GM18499 (cell line): Measurements from ENCODE around the gene URM1.
"Not testable (repeated sequence)": the region's sequence is repeated elsewhere in the genome, so short reads cannot be mapped to it uniquely, and the experiment has no call there.

Source experiments
- ATAC-seq: cut with Tn5 transposase; IDR thresholded peaks from one replicate; pipeline ENCODE4 v1.9.1; 2021; ENCODE audit warnings: moderate number of reproducible peaks; ENCODE audit not compliant: insufficient read depth, unreplicated experiment

The URM1 gene

GRCh38 chr9:128405077-128405779 is 34.1 kb downstream of the URM1 start:
- ATAC-seq = no peak

GRCh38 chr9:128405780-128406171 is 34.6 kb downstream of the URM1 start:
- ATAC-seq = no peak

- no peak for ATAC-seq
Observed at GRCh38 chr9:128406848-128407391, 35.7 kb downstream of the URM1 start.

- no peak for ATAC-seq
Observed at GRCh38 chr9:128408963-128409431, 37.8 kb downstream of the URM1 start.

GRCh38 chr9:128409450-128409849 is 38.3 kb downstream of the URM1 start:
- ATAC-seq = no peak

GRCh38 chr9:128409978-128410377 is 38.8 kb downstream of the URM1 start:
- no peak for ATAC-seq

- no peak for ATAC-seq
Observed at GRCh38 chr9:128411364-128412119, 40.4 kb downstream of the URM1 start.

- no peak for ATAC-seq
Observed at GRCh38 chr9:128412120-128412790, 41.1 kb downstream of the URM1 start.

- ATAC-seq = not testable (repeated sequence)
Observed at GRCh38 chr9:128413728-128414127, 42.6 kb downstream of the URM1 start.

- ATAC-seq = no peak
Observed at GRCh38 chr9:128414461-128414860, 43.3 kb downstream of the URM1 start.

GRCh38 chr9:128415281-128415680 is 44.1 kb downstream of the URM1 start:
- ATAC-seq = no peak

GRCh38 chr9:128416014-128416413 is 44.8 kb downstream of the URM1 start:
- no peak for ATAC-seq

- ATAC-seq = no peak
Observed at GRCh38 chr9:128416432-128417019, 45.4 kb downstream of the URM1 start.

GRCh38 chr9:128419061-128419925 is 48.1 kb downstream of the URM1 start:
- ATAC-seq = no peak

- no peak for ATAC-seq
Observed at GRCh38 chr9:128420060-128420650, 49.0 kb downstream of the URM1 start.

- no peak for ATAC-seq
Observed at GRCh38 chr9:128420651-128421481, 49.7 kb downstream of the URM1 start, which contains the start of gene CERCAM. CERCAM (plus strand) TSS chr9:128420857; CDS start chr9:128420878, 21 bp downstream.

GRCh38 chr9:128421482-128421996 is 50.4 kb downstream of the URM1 start:
- ATAC-seq = no peak
